NCI-H2081 (cell line): ENCODE data around the gene COL24A1.
"Not testable (repeated sequence)": the region's sequence is repeated elsewhere in the genome, so short reads cannot be mapped to it uniquely, and the experiment has no call there.

Source experiments
- DNase-seq, 2 experiments: peaks; one replicate each; lab custom pipeline; 2025; lab: John Stamatoyannopoulos, UW

Gene COL24A1

GRCh38 chr1:85815906-85816305 lies 340.7 kb downstream of the COL24A1 start:
- no peak for DNase-seq

GRCh38 chr1:85806236-85806965 lies 350.2 kb downstream of the COL24A1 start:
- DNase-seq = no peak

GRCh38 chr1:85801520-85801919 lies 355.1 kb downstream of the COL24A1 start:
- no peak for DNase-seq

GRCh38 chr1:85799737-85800136 lies 356.8 kb downstream of the COL24A1 start:
- DNase-seq = no peak

- DNase-seq = no peak
Measured at GRCh38 chr1:85798419-85798818, 358.2 kb downstream of the COL24A1 start.

- not testable (repeated sequence) for DNase-seq
Measured at GRCh38 chr1:85777021-85777420, 379.6 kb downstream of the COL24A1 start.

GRCh38 chr1:85762804-85763203 lies 393.8 kb downstream of the COL24A1 start:
- DNase-seq = no peak

GRCh38 chr1:85756864-85757263 lies 399.7 kb downstream of the COL24A1 start:
- DNase-seq = no peak

GRCh38 chr1:85748120-85748519 lies 408.5 kb downstream of the COL24A1 start:
- DNase-seq = no peak

GRCh38 chr1:85746777-85747176 lies 409.8 kb downstream of the COL24A1 start:
- DNase-seq = no peak

- no peak for DNase-seq
Measured at GRCh38 chr1:85743814-85744213, 412.8 kb downstream of the COL24A1 start.

- no peak for DNase-seq
Measured at GRCh38 chr1:85734931-85735330, 421.6 kb downstream of the COL24A1 start.

GRCh38 chr1:85718678-85719340 lies 437.8 kb downstream of the COL24A1 start:
- DNase-seq = no peak

GRCh38 chr1:85714418-85715114 lies 442.0 kb downstream of the COL24A1 start:
- not testable (repeated sequence) for DNase-seq

GRCh38 chr1:85708829-85709227 lies 447.7 kb downstream of the COL24A1 start:
- no peak for DNase-seq

- DNase-seq = peak; percentile 88 to 94
Measured at GRCh38 chr1:85707990-85708828, 448.4 kb downstream of the COL24A1 start, which contains the start of gene ZNHIT6. TSS of gene ZNHIT6 (minus strand) at chr1:85708433. CDS start at chr1:85708284, 149 bp downstream.

- peak in 1 of 2 experiments; percentile 28 for DNase-seq
Measured at GRCh38 chr1:85707267-85707989, 449.1 kb downstream of the COL24A1 start.

GRCh38 chr1:85705940-85706339 lies 450.6 kb downstream of the COL24A1 start:
- no peak for DNase-seq

GRCh38 chr1:85700422-85700821 lies 456.1 kb downstream of the COL24A1 start:
- no peak for DNase-seq

- DNase-seq = no peak
Measured at GRCh38 chr1:85697895-85698294, 458.7 kb downstream of the COL24A1 start.

- no peak for DNase-seq
Measured at GRCh38 chr1:85692730-85693314, 463.8 kb downstream of the COL24A1 start.
